Cardiac muscle cell (in vitro differentiated cells and primary cell): ENCODE measurements around the gene LDLRAD4. TPM values are rescaled to one million over a fixed set of nuclear protein-coding genes. Genes with fewer than 3 reads are reported as not detected.

ENCODE experiments used
- DNase-seq, 2 donors: peaks; one replicate each; pipeline versions ENCODE4 v3.0.0 to v3.0.0-alpha.2; 2010 to 2017; ENCODE audit warnings: low read depth in 1 of 2, low spot score in 1 of 2
- H3K27ac ChIP-seq: fragments of 200-600 bp; sonication (generic); 2 replicates; pipeline ENCODE4 v1.5.1; 2016
- H3K27me3 ChIP-seq: fragments of 200-600 bp; sonication (generic); 2 replicates; pipeline ENCODE4 v1.6.0; 2016; ENCODE audit warnings: control low read depth
- H3K36me3 ChIP-seq: fragments of 200-600 bp; sonication (generic); 2 replicates; pipeline ENCODE4 v1.5.1; 2016; ENCODE audit warnings: control low read depth
- H3K4me1 ChIP-seq: fragments of 200-600 bp; sonication (generic); 2 replicates; pipeline ENCODE4 v1.8.1; 2017; ENCODE audit warnings: low read depth, mild to moderate bottlenecking, mixed run types
- H3K4me3 ChIP-seq: fragments of 200-600 bp; sonication (generic); 2 replicates; pipeline ENCODE4 v1.5.1; 2016; ENCODE audit warnings: mild to moderate bottlenecking
- H3K9me3 ChIP-seq: fragments of 200-600 bp; sonication (generic); 2 replicates; pipeline ENCODE4 v1.5.1; 2017; ENCODE audit warnings: low read depth, mild to moderate bottlenecking, control low read depth
- polyA plus RNA-seq: library from polyadenylated mRNA; unstranded; fragments of >200 nt; fragmentation: Nextera tagmentation; extraction: Ambion mirVana; gene quantifications from 2 replicates; pipeline ENCODE4 v1.2.1, GENCODE V29; 2016
- total RNA-seq: library from RNA; depleted of rRNA; stranded (reverse); fragments of >200 nt; gene quantifications from 2 replicates; pipeline ENCODE4 v1.2.3, GENCODE V29; 2016
- TF ChIP-seq, protein P1 (sequence below): IDR thresholded peaks from 2 replicates; pipeline ENCODE4 v1.5.1; 2012; ENCODE audit warnings: low read depth, mild to moderate bottlenecking, low read length

The LDLRAD4 gene
- total and polyA plus RNA-seq, 2 experiments from 2014 or later, result 10.5 to 11.5 TPM

DNA sequence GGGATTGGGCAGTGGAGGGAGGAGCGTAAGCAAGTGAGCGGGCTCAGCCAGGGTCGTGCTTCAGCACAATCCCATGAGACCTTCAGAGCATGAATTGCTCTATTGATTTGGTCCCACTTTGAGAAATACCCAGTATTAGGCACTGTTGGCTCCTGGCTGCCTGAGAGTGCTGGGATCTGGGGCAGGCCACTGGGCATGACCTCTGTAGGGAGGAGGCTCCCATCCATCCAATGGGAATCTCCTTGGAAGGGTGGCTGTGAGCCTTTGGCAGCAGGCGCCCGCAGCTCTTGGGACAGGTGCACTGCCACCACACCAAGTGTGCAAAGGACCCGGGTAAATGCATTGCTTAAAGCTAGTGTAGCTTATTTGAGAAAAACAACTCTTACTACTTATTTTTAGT is 137.5 kb downstream of the LDLRAD4 start:
- Histone ChIP-seq H3K4me1 (no peaks in the 10 kb centered on the region), H3K27ac (no peak overlapping the region), H3K4me3 (no peak overlapping the region), H3K27me3 (no peaks in the 10 kb centered on the region), H3K9me3 (no peaks in the 10 kb centered on the region), H3K36me3 (no peaks in the 10 kb centered on the region)
- no peak for DNase-seq
- TF ChIP-seq, protein P1, sequence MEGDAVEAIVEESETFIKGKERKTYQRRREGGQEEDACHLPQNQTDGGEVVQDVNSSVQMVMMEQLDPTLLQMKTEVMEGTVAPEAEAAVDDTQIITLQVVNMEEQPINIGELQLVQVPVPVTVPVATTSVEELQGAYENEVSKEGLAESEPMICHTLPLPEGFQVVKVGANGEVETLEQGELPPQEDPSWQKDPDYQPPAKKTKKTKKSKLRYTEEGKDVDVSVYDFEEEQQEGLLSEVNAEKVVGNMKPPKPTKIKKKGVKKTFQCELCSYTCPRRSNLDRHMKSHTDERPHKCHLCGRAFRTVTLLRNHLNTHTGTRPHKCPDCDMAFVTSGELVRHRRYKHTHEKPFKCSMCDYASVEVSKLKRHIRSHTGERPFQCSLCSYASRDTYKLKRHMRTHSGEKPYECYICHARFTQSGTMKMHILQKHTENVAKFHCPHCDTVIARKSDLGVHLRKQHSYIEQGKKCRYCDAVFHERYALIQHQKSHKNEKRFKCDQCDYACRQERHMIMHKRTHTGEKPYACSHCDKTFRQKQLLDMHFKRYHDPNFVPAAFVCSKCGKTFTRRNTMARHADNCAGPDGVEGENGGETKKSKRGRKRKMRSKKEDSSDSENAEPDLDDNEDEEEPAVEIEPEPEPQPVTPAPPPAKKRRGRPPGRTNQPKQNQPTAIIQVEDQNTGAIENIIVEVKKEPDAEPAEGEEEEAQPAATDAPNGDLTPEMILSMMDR, result no peak

DNA sequence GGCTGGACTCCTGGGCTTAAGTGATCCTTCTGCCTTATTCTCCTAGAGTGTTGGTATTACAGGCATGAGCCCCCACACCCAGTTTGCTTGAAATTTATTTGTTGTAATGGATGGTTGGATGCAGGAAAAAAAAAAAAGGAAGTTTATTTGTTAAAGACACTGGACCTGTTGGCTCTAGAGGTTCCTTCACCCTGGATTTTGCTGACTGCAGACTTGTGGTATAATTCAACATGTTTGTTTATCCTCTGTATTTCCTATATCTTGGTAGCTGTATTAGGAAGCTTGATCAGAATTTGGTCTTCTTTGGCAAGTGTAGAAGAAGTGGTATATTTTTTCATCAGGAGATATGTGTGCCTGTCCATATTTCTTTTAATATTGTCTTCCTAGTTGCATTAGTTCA is 138.7 kb downstream of the LDLRAD4 start:
- Histone ChIP-seq H3K4me3 (no peak overlapping the region), H3K36me3 (no peaks in the 10 kb centered on the region), H3K27ac (no peak overlapping the region), H3K27me3 (no peaks in the 10 kb centered on the region), H3K4me1 (no peaks in the 10 kb centered on the region), H3K9me3 (no peaks in the 10 kb centered on the region)
- no peak for DNase-seq
- TF ChIP-seq, protein P1, result no peak

GRCh38 chr18:13359210-13359609 is 140.7 kb downstream of the LDLRAD4 start:
- no peak for DNase-seq
- TF ChIP-seq, protein P1, result no peak

GRCh38 chr18:13361431-13361830 is 142.9 kb downstream of the LDLRAD4 start:
- DNase-seq, result no peak
- no peak overlapping the region for H3K27ac ChIP-seq
- no peak overlapping the region for H3K4me3 ChIP-seq
- no peaks in the 10 kb centered on the region for H3K9me3 ChIP-seq
- H3K4me1 ChIP-seq, result no peaks in the 10 kb centered on the region
- no peaks in the 10 kb centered on the region for H3K27me3 ChIP-seq
- H3K36me3 ChIP-seq, result no peaks in the 10 kb centered on the region
- TF ChIP-seq, protein P1, result no peak

More at GRCh38 chr18:13359210-13359609, 140.7 kb downstream of the LDLRAD4 start:
- no peak overlapping the region for H3K27ac ChIP-seq
- H3K27me3 ChIP-seq, result no peaks in the 10 kb centered on the region
- no peaks in the 10 kb centered on the region for H3K9me3 ChIP-seq
- H3K4me1 ChIP-seq, result no peaks in the 10 kb centered on the region
- no peaks in the 10 kb centered on the region for H3K36me3 ChIP-seq
- H3K4me3 ChIP-seq, result no peak overlapping the region

DNA sequence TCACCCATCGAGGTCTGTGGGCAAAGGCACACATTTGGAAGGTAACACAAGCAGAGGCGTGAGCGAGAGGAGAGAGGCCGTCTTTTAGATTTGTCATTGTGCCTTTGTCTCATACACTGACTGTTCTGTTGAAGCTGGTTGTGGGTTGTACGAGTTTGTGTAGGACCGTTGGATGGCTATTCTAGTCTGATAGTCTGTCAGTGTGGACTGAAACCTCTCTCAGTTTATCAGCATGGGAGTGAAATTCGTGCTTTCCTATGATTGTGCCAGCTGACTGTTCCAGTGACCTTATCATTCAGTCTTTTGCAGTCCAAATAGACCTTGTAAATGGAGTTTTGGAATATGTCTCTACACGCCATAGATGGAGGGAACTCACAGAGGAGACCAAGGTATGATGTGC is 143.5 kb downstream of the LDLRAD4 start:
- H3K27me3 ChIP-seq, result no peaks in the 10 kb centered on the region
- TF ChIP-seq, protein P1, result no peak
- DNase-seq, result no peak
- no peak overlapping the region for H3K27ac ChIP-seq
- no peaks in the 10 kb centered on the region for H3K9me3 ChIP-seq
- H3K4me3 ChIP-seq, result no peak overlapping the region
- no peaks in the 10 kb centered on the region for H3K36me3 ChIP-seq
- H3K4me1 ChIP-seq, result no peaks in the 10 kb centered on the region

GRCh38 chr18:13362607-13363006 is 144.0 kb downstream of the LDLRAD4 start:
- Histone ChIP-seq H3K27ac (no peak overlapping the region), H3K36me3 (no peaks in the 10 kb centered on the region)

More at GRCh38 chr18:13362607-13363006, 144.0 kb downstream of the LDLRAD4 start:
- Histone ChIP-seq H3K9me3 (no peaks in the 10 kb centered on the region), H3K4me3 (no peak overlapping the region), H3K27me3 (no peaks in the 10 kb centered on the region), H3K4me1 (no peaks in the 10 kb centered on the region)
- TF ChIP-seq, protein P1, result no peak
- DNase-seq, result no peak
